Mesenchymal stem cell (in vitro differentiated cells and primary cell): Measurements from ENCODE around the gene EVI5. TPM values are rescaled to one million over a fixed set of nuclear protein-coding genes. Genes with fewer than 3 reads are reported as not detected.

ENCODE experiments used
- DNase-seq: peaks from one replicate; pipeline ENCODE4 v3.0.0-alpha.2; 2013
- H2AFZ ChIP-seq: one replicate; pipeline ENCODE4 v1.6.1; 2013; ENCODE audit warnings: low read depth, mild to moderate bottlenecking, control low read depth, inconsistent platforms, low read length, moderate library complexity
- H2AK5ac ChIP-seq: 2 replicates; pipeline ENCODE4 v1.6.1; 2013; ENCODE audit warnings: low read length, moderate library complexity, mild to moderate bottlenecking, inconsistent platforms; ENCODE audit not compliant: severe bottlenecking
- H2BK120ac ChIP-seq: one replicate; pipeline ENCODE4 v1.6.1; 2013; ENCODE audit warnings: low read depth, mild to moderate bottlenecking, inconsistent platforms, low read length, moderate library complexity
- H2BK12ac ChIP-seq, 2 experiments: one replicate each; pipeline ENCODE4 v1.6.1; 2013; ENCODE audit warnings: inconsistent platforms in 2 of 2, low read length in 2 of 2, mild to moderate bottlenecking in 2 of 2, moderate library complexity in 2 of 2, control low read depth in 1 of 2
- H2BK15ac ChIP-seq: one replicate; pipeline ENCODE4 v1.6.1; 2013; ENCODE audit warnings: mild to moderate bottlenecking, low read depth, inconsistent platforms; ENCODE audit not compliant: poor library complexity, severe bottlenecking
- H2BK5ac ChIP-seq: 2 replicates; pipeline ENCODE4 v1.6.1; 2013; ENCODE audit warnings: low read depth, mild to moderate bottlenecking, low read length, control low read depth, inconsistent platforms; ENCODE audit not compliant: poor library complexity, severe bottlenecking
- H3K14ac ChIP-seq, 2 experiments: one replicate each; pipeline ENCODE4 v1.6.1; 2013; ENCODE audit warnings: inconsistent platforms in 2 of 2, low read length in 2 of 2, control low read depth in 1 of 2, mild to moderate bottlenecking in 1 of 2, moderate library complexity in 1 of 2
- H3K18ac ChIP-seq, 2 experiments: one replicate each; pipeline ENCODE4 v1.6.1; 2013; ENCODE audit warnings: inconsistent platforms in 2 of 2, low read length in 2 of 2, control low read depth in 1 of 2, low read depth in 1 of 2, mild to moderate bottlenecking in 1 of 2
- H3K23ac ChIP-seq, 2 experiments: one replicate each; pipeline ENCODE4 v1.6.1; 2013; ENCODE audit warnings: inconsistent platforms in 2 of 2, low read length in 2 of 2, mild to moderate bottlenecking in 2 of 2, moderate library complexity in 2 of 2, control low read depth in 1 of 2
- H3K27ac ChIP-seq: 2 replicates; pipeline ENCODE4 v1.5.1; 2013; ENCODE audit warnings: mild to moderate bottlenecking, moderate library complexity, low read length, control low read depth, inconsistent platforms; ENCODE audit not compliant: poor library complexity, severe bottlenecking
- H3K27me3 ChIP-seq, 2 experiments: 2 replicates each; pipeline versions ENCODE4 v1.6.1 to v1.7.0; 2013; ENCODE audit warnings: low read length in 2 of 2, mild to moderate bottlenecking in 2 of 2, moderate library complexity in 2 of 2, control low read depth in 1 of 2, inconsistent platforms in 1 of 2; ENCODE audit not compliant: control insufficient read depth in 1 of 2, insufficient read depth in 1 of 2
- H3K36me3 ChIP-seq, 2 experiments: 2 replicates each; pipeline versions ENCODE4 v1.6.1 to v1.7.0; 2013; ENCODE audit warnings: low read length in 2 of 2, control low read depth in 1 of 2, inconsistent platforms in 1 of 2, low read depth in 1 of 2, mild to moderate bottlenecking in 1 of 2; ENCODE audit not compliant: insufficient read depth in 2 of 2, control insufficient read depth in 1 of 2
- H3K4ac ChIP-seq, 2 experiments: one replicate each; pipeline ENCODE4 v1.6.1; 2013; ENCODE audit warnings: inconsistent platforms in 2 of 2, low read length in 2 of 2, mild to moderate bottlenecking in 2 of 2, moderate library complexity in 2 of 2, control low read depth in 1 of 2, low read depth in 1 of 2
- H3K4me1 ChIP-seq: 2 replicates; pipeline ENCODE4 v1.6.1; 2013; ENCODE audit warnings: low read depth, low read length, control low read depth; ENCODE audit not compliant: control insufficient read depth, insufficient read depth
- H3K4me2 ChIP-seq: 2 replicates; pipeline ENCODE4 v1.6.1; 2013; ENCODE audit warnings: low read length, mild to moderate bottlenecking, inconsistent platforms; ENCODE audit not compliant: poor library complexity, severe bottlenecking
- H3K4me3 ChIP-seq, 2 experiments: 2 replicates each; pipeline versions ENCODE4 v1.5.1 to v1.7.0; 2013; ENCODE audit warnings: low read length in 2 of 2, mild to moderate bottlenecking in 2 of 2, control low read depth in 1 of 2, low read depth in 1 of 2; ENCODE audit not compliant: insufficient read depth in 1 of 2
- H3K79me1 ChIP-seq: replicated peaks from 2 replicates; pipeline ENCODE4 v1.6.1; 2013; ENCODE audit warnings: mild to moderate bottlenecking, control low read depth, low read length, inconsistent platforms; ENCODE audit not compliant: poor library complexity, severe bottlenecking
- H3K9ac ChIP-seq: 2 replicates; pipeline ENCODE4 v1.7.0; 2013; ENCODE audit warnings: mild to moderate bottlenecking, low read length, moderate library complexity
- H3K9me3 ChIP-seq: 2 replicates; pipeline ENCODE4 v1.7.0; 2013; ENCODE audit warnings: mild to moderate bottlenecking, low read length; ENCODE audit not compliant: control insufficient read depth
- H4K8ac ChIP-seq: one replicate; pipeline ENCODE4 v1.6.1; 2013; ENCODE audit warnings: inconsistent platforms, mild to moderate bottlenecking, low read length, moderate library complexity
- H4K91ac ChIP-seq: one replicate; pipeline ENCODE4 v1.6.1; 2013; ENCODE audit warnings: mild to moderate bottlenecking, low read length, inconsistent platforms
- WGBS: methylation state at CpG from one replicate; pipeline ENCODE4 v1.1.7; 2013; ENCODE audit warnings: mixed read lengths; 5-methylcytosine and 5-hydroxymethylcytosine counted together
- polyA plus RNA-seq, 2 experiments: library from polyadenylated mRNA; stranded (reverse); fragments of 200-250 nt; gene quantifications; one replicate each; pipeline ENCODE4 v1.2.3, GENCODE V29; 2013

The EVI5 gene
- polyA plus RNA-seq (2013, experiment 1 of 2), result 31.3 TPM
- polyA plus RNA-seq (2013, experiment 2 of 2), result 30.6 TPM

- Histone ChIP-seq H3K36me3 (no peaks in the 10 kb centered on the region), H3K79me1 (peaks cover 5% of the 10 kb centered on the region), H2BK120ac (peak within 1 kb of the TSS; percentile 68), H4K8ac (peak within 1 kb of the TSS; percentile 93), H3K18ac (peak within 1 kb of the TSS; percentile 87 to 100), H3K4me2 (peak within 1 kb of the TSS; percentile 74), H2AK5ac (no peak within 1 kb of the TSS), H3K27ac (peak within 1 kb of the TSS; percentile 79), H2BK15ac (peak within 1 kb of the TSS; percentile 84), H2BK12ac (peak within 1 kb of the TSS; percentile 47 to 50), H4K91ac (peak within 1 kb of the TSS; percentile 34), H2AFZ (peak within 1 kb of the TSS; percentile 75), H3K27me3 (no peaks in the 10 kb centered on the region), H3K23ac (peak within 1 kb of the TSS in 1 of 2 experiments; percentile 97), H3K9me3 (no peaks in the 10 kb centered on the region), H2BK5ac (peak within 1 kb of the TSS; percentile 91), H3K14ac (peak within 1 kb of the TSS in 1 of 2 experiments; percentile 94), H3K4ac (peak within 1 kb of the TSS; percentile 73 to 90), H3K4me3 (peak within 1 kb of the TSS; percentile 86 to 93), H3K4me1 (peaks cover 3% of the 10 kb centered on the region), H3K9ac (peak within 1 kb of the TSS; percentile 99)
- WGBS, result 0% methylated on average over 94 of the region's 94 CpGs
- DNase-seq, result peak; percentile 99
Measured at GRCh38 chr1:92784639-92785500, at the start of gene EVI5. EVI5 (minus strand) TSS chr1:92785108; CDS start chr1:92736546, 48,562 bp downstream.

DNA sequence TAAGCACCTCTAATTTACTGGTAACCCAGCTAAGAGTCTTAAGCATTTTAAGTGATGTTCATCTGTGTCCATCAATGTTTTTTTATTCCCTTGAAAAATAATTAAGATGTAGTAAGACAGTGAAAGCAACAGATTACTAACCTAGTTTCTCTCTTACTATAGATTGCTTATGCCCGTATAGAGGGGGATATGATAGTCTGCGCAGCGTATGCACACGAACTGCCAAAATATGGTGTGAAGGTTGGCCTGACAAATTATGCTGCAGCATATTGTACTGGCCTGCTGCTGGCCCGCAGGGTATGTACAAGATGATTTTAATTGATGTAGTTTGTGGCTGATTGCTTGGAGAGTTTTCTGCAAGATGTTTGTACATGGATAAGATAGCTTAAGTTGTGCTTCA lies 49.7 kb upstream of the EVI5 start:
- Histone ChIP-seq H3K23ac (no peak overlapping the region), H2BK120ac (no peak overlapping the region), H2AK5ac (no peak overlapping the region), H3K27me3 (no peaks in the 10 kb centered on the region), H4K8ac (peak overlapping the region; percentile 41), H3K4me1 (peaks cover 5% of the 10 kb centered on the region), H3K4me3 (peak overlapping the region in 1 of 2 experiments; percentile 96), H3K9me3 (no peaks in the 10 kb centered on the region), H3K4ac (no peak overlapping the region), H2AFZ (no peak overlapping the region), H2BK5ac (no peak overlapping the region), H2BK15ac (no peak overlapping the region), H3K27ac (no peak overlapping the region), H3K18ac (no peak overlapping the region), H2BK12ac (no peak overlapping the region), H3K36me3 (peaks cover 13 to 66% of the 10 kb centered on the region in 2 experiments), H3K9ac (peak overlapping the region; percentile 99), H4K91ac (no peak overlapping the region), H3K14ac (no peak overlapping the region), H3K79me1 (no peaks in the 10 kb centered on the region), H3K4me2 (no peak overlapping the region)
- no peak for DNase-seq
- 93% methylated on average over 5 of the region's 5 CpGs for WGBS

DNA sequence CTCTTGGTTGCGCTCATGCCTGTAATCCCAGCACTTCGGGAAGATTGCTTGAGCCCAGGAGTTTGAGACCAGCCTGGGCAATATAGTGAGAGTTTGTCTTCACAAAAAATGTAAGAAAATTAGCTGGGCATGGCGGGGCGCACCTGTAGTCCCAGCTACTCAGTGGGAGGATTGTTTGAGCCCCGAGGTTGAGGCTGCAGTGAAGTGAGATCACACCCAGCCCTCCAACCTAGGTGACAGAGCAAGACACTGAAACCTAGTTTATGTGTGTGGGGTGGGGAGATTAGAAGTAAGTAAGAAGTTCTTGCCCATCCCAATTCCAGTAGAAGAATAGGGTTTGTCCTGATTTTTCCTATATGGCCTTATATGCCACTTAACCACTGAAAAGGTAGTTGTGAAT lies 48.9 kb upstream of the EVI5 start:
- Histone ChIP-seq H3K4ac (no peak overlapping the region), H4K91ac (no peak overlapping the region), H2AK5ac (no peak overlapping the region), H3K4me3 (peak overlapping the region in 1 of 2 experiments; percentile 96), H3K36me3 (peaks cover 10 to 59% of the 10 kb centered on the region in 2 experiments), H2BK12ac (no peak overlapping the region), H3K27ac (no peak overlapping the region), H4K8ac (no peak overlapping the region), H2BK120ac (no peak overlapping the region), H2BK15ac (no peak overlapping the region), H3K4me1 (peaks cover 5% of the 10 kb centered on the region), H3K27me3 (no peaks in the 10 kb centered on the region), H3K79me1 (no peaks in the 10 kb centered on the region), H3K4me2 (peak overlapping the region; percentile 72), H3K18ac (no peak overlapping the region), H3K23ac (peak overlapping the region in 1 of 2 experiments; percentile 19), H3K14ac (no peak overlapping the region), H3K9ac (peak overlapping the region; percentile 99), H2BK5ac (no peak overlapping the region), H3K9me3 (no peaks in the 10 kb centered on the region), H2AFZ (no peak overlapping the region)
- WGBS, result 87% methylated on average over 5 of the region's 5 CpGs
- no peak for DNase-seq

- peak overlapping the region; percentile 97 for H4K8ac ChIP-seq
- H3K36me3 ChIP-seq, result peaks cover 10 to 47% of the 10 kb centered on the region in 2 experiments
- H3K27me3 ChIP-seq, result no peaks in the 10 kb centered on the region
- peak overlapping the region; percentile 37 to 99 for H3K14ac ChIP-seq
- no peaks in the 10 kb centered on the region for H3K9me3 ChIP-seq
- H4K91ac ChIP-seq, result no peak overlapping the region
- H2BK15ac ChIP-seq, result no peak overlapping the region
- H2AK5ac ChIP-seq, result peak overlapping the region; percentile 66
- H2BK120ac ChIP-seq, result peak overlapping the region; percentile 42
- peak overlapping the region; percentile 98 to 100 for H3K18ac ChIP-seq
- H2BK5ac ChIP-seq, result peak overlapping the region; percentile 100
- no peaks in the 10 kb centered on the region for H3K79me1 ChIP-seq
- peak overlapping the region in 1 of 2 experiments; percentile 94 for H3K23ac ChIP-seq
- DNase-seq, result no peak
- H3K4me1 ChIP-seq, result peaks cover 5% of the 10 kb centered on the region
- H2AFZ ChIP-seq, result no peak overlapping the region
- peak overlapping the region; percentile 91 to 96 for H3K4me3 ChIP-seq
- H3K9ac ChIP-seq, result peak overlapping the region; percentile 99
- H3K27ac ChIP-seq, result peak overlapping the region; percentile 89
- H2BK12ac ChIP-seq, result no peak overlapping the region
- WGBS, result under 1% methylated on average over 17 of the region's 19 CpGs
- H3K4me2 ChIP-seq, result peak overlapping the region; percentile 38
- peak overlapping the region; percentile 88 to 100 for H3K4ac ChIP-seq
Measured at GRCh38 chr1:92832537-92833114, 47.7 kb upstream of the EVI5 start.
